Activated T-helper 1 cell treated with anti-CD3 and anti-CD28 coated beads, Interleukin-12 subunit alpha, Interleukin-12 subunit beta, Interleukin-2, Interleukin-4 antibody, amounts not matched to agents 30 ng/mL and 10 ng/mL and 1 ng/mL, durations not matched to agents 14 hours and 24 hours and 36 hours (primary cell): ENCODE data around the gene NANOS1. TPM values are rescaled to one million over a fixed set of nuclear protein-coding genes. Genes with fewer than 3 reads are reported as not detected.

Experiments
- DNase-seq: peaks from one replicate; pipeline ENCODE4 v3.0.0; 2021; ENCODE audit warnings: low spot score
- H3K27ac Mint-ChIP-seq: one replicate; pipeline ENCODE4 v1.8.0; 2021; ENCODE audit warnings: mild to moderate bottlenecking, mixed read lengths
- H3K27me3 Mint-ChIP-seq: one replicate; pipeline ENCODE4 v1.8.0; 2022; ENCODE audit warnings: mild to moderate bottlenecking, moderate library complexity, mixed read lengths; ENCODE audit not compliant: insufficient read depth
- H3K36me3 Mint-ChIP-seq: one replicate; pipeline ENCODE4 v1.8.0; 2021; ENCODE audit warnings: low read depth, mixed read lengths
- H3K4me1 Mint-ChIP-seq: one replicate; pipeline ENCODE4 v1.8.0; 2021; ENCODE audit warnings: low read depth, mixed read lengths
- H3K4me3 Mint-ChIP-seq: one replicate; pipeline ENCODE4 v1.8.0; 2021; ENCODE audit warnings: mild to moderate bottlenecking, moderate library complexity, mixed read lengths
- H3K9me3 Mint-ChIP-seq: one replicate; pipeline ENCODE4 v1.8.0; 2021; ENCODE audit warnings: mixed read lengths
- intact Hi-C: fragments of 100-400 bp; cut with micrococcal nuclease; formaldehyde crosslinking; loops from one replicate; pipeline ENCODE4 v1.15.1; 2024
- total RNA-seq: library from RNA; stranded (reverse); gene quantifications from 2 replicates; pipeline ENCODE4 v1.2.3, GENCODE V29; 2022

Gene NANOS1
- total RNA-seq, 1 donor from 2014 or later, result 1.0 TPM

DNA sequence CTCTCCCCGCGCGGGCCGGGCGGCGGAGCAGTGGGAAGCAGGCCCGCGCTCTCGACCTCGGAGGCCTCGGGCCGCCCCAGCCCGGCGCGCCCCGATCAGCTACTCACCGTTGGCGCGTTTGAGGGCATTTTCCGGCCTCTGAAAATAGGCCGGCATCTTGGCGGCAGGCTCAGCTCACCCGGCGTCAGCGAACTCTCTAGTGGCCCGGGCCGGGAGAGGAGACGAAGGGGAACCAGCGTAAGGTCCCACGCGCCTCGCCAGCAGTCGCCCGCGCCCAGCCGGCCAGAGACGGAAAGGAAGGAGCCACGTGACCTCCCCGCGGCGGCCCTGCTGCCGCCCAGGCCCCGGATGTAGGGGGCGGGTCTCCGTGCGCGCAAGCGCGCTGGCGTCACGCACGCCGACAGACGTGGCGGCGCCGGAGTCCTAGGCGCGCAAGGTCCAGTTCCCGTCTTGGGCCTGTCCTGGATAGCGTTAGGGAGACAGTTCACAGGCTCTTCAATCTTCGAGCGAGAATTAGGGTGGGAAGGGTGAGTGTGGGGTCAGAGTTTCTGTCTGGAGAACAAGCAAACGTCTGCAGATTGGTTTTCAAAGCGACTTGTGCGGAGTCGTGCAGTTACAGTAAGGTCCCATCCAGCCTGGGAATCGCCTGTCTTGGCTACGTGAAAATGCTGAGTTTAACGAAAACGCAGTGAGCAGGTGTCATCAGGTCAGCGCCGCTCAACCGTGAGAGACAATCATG is 51.2 kb downstream of the NANOS1 start, which contains the start of gene EIF3A:
Gene EIF3A, minus strand, starts transcription at position 297 of the 739 bp plus-strand sequence. Its CDS starts 141 bp downstream, at position 156.
- Mint-ChIP-seq H3K9me3 (no peaks in the 10 kb centered on the region), H3K27me3 (no peaks in the 10 kb centered on the region), H3K27ac (peak within 1 kb of the TSS; percentile 94), H3K4me1 (peaks cover 33% of the 10 kb centered on the region), H3K4me3 (peak within 1 kb of the TSS; percentile 98), H3K36me3 (peaks cover 31% of the 10 kb centered on the region)
- DNase-seq, result peak; percentile 94
- intact Hi-C loops, result loop anchor here (1.0 to 10.0 kb wide), 11 partner anchors 24 to 794 kb away; partner anchors contain the start of genes BAG3, DENND10, GRK5 and INPP5F

Other genes with a start within 250 kb of the NANOS1 start
- gene EIF3A, start 51.1 kb downstream of the NANOS1 start, total RNA-seq, result 181 and 183 TPM in 2 replicates
- gene DENND10, start 74.4 kb downstream of the NANOS1 start, total RNA-seq, result 20.1 and 25.4 TPM in 2 replicates
- 58.2 and 58.7 TPM in 2 replicates for gene SFXN4, start 136.0 kb downstream of the NANOS1 start, total RNA-seq
- gene PRDX3, start 149.1 kb downstream of the NANOS1 start, total RNA-seq, result 158 and 163 TPM in 2 replicates
- gene GRK5, start 177.9 kb downstream of the NANOS1 start, total RNA-seq, result 25.3 and 25.8 TPM in 2 replicates